ENCODE results near the gene LBR.
A peak's percentile ranks its signal among the peaks of the same experiment; 100 is the strongest.

The LBR gene

DNA sequence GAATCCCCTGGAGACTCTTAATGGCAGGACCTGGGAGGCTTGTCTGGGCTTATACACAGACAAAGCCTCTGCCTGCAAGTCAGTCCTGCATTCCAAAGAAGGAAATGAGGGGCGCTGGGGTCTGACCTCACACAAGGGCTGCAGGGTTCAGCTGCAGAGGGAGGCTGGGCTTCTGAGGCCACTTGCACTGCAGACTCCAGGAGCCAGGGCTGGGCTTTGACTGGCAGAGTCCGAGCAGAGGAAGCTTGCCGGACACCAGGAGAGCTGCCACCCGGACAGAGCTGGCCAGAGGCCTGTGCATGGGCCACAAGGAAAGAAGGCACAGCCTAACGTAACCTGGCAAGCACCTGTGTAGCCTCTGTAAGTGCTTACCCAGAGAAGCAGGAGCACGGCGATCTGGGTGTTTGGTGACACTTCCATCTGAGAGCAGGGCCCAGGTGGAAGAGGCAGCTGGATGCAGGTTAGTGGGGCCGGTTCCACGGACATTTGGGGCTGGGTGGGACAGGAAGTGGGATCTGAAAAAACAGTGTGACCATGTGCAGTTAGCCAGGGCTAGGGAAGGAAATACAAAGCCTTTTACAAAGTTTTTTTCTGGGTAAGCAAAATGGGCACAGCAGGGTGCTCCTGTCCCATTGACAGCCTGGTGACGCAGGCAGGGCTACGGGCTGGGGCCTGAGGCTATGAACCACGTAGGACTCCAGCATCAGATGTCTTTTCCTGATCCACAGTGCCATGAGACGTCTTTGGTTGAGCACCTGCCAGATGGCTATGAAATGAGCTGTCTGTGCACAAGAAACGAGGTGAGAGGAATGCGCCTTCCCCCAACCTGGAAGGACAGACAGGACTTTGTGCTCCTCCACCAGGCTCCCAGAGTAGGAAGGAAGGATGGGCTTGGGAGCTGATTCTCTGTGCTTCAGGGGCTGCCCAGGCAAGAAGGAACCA, 37.3 kb upstream of the LBR start (continued):
- no peak for TF ChIP-seq ZNF423 (tag by site-specific recombination; IDR thresholded peaks at IDR 0.05)
- TF ChIP-seq WT1 (tag by site-specific recombination; IDR thresholded peaks at IDR 0.05) = 0 out of 2 replicates have a peak, but pooled peaks have one; percentile 17
- TF ChIP-seq KLF1 (tag by site-specific recombination; IDR thresholded peaks at IDR 0.05) = no peak
- 0 out of 2 replicates have a peak, but pooled peaks have one; percentile 60 for TF ChIP-seq HOXC10 (CRISPR knock-in tag; IDR thresholded peaks at IDR 0.05)
- TF ChIP-seq ZNF777 (tag by site-specific recombination; IDR thresholded peaks at IDR 0.05; ENCODE audit: borderline replicate concordance) = no peak
- TF ChIP-seq ZNF843 (tag by site-specific recombination; IDR thresholded peaks at IDR 0.05) = no peak
- TF ChIP-seq ZBTB20 (tag by site-specific recombination; IDR thresholded peaks at IDR 0.05) = 0 out of 2 replicates have a peak, but pooled peaks have one; percentile 8
- 0 out of 2 replicates have a peak, but pooled peaks have one; percentile 51 for TF ChIP-seq ZNF624 (tag by site-specific recombination; IDR thresholded peaks at IDR 0.05)
- TF ChIP-seq, protein P1, sequence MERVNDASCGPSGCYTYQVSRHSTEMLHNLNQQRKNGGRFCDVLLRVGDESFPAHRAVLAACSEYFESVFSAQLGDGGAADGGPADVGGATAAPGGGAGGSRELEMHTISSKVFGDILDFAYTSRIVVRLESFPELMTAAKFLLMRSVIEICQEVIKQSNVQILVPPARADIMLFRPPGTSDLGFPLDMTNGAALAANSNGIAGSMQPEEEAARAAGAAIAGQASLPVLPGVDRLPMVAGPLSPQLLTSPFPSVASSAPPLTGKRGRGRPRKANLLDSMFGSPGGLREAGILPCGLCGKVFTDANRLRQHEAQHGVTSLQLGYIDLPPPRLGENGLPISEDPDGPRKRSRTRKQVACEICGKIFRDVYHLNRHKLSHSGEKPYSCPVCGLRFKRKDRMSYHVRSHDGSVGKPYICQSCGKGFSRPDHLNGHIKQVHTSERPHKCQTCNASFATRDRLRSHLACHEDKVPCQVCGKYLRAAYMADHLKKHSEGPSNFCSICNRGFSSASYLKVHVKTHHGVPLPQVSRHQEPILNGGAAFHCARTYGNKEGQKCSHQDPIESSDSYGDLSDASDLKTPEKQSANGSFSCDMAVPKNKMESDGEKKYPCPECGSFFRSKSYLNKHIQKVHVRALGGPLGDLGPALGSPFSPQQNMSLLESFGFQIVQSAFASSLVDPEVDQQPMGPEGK (tag by site-specific recombination; IDR thresholded peaks at IDR 0.05) = peak; percentile 26; the same call in 1 of the 2 replicates
- no peak for TF ChIP-seq ZFP41 (tag by site-specific recombination; IDR thresholded peaks at IDR 0.05; ENCODE audit: borderline replicate concordance)
- TF ChIP-seq RBAK (tag by site-specific recombination; IDR thresholded peaks at IDR 0.05) = no peak
- no peak for TF ChIP-seq AEBP2 (tag by site-specific recombination; IDR thresholded peaks at IDR 0.05; ENCODE audit: borderline replicate concordance)
- peak; percentile 86 for TF ChIP-seq ZNF223 (tag by site-specific recombination; IDR thresholded peaks at IDR 0.05)
- TF ChIP-seq ZNF626 (tag by site-specific recombination; IDR thresholded peaks at IDR 0.05) = no peak
- no peak for TF ChIP-seq BCL11A (tag by site-specific recombination; IDR thresholded peaks at IDR 0.05; ENCODE audit: low read depth)
- 0 out of 2 replicates have a peak, but pooled peaks have one; percentile 31 for TF ChIP-seq SP7 (tag by site-specific recombination; IDR thresholded peaks at IDR 0.05)
- TF ChIP-seq ZNF211 (tag by site-specific recombination; IDR thresholded peaks at IDR 0.05; ENCODE audit: low read depth) = no peak
- no peak for TF ChIP-seq ZBTB21 (tag by site-specific recombination; IDR thresholded peaks at IDR 0.05)
- peak; percentile 92 for TF ChIP-seq GLIS1 (tag by site-specific recombination; IDR thresholded peaks at IDR 0.05)
- no peak for TF ChIP-seq ZNF610 (tag by site-specific recombination; IDR thresholded peaks at IDR 0.05; ENCODE audit: borderline replicate concordance)
- TF ChIP-seq, protein P2, sequence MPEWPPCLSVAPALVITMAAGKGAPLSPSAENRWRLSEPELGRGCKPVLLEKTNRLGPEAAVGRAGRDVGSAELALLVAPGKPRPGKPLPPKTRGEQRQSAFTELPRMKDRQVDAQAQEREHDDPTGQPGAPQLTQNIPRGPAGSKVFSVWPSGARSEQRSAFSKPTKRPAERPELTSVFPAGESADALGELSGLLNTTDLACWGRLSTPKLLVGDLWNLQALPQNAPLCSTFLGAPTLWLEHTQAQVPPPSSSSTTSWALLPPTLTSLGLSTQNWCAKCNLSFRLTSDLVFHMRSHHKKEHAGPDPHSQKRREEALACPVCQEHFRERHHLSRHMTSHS (tag by site-specific recombination; IDR thresholded peaks at IDR 0.05) = no peak
- no peak for TF ChIP-seq ZNF521 (tag by site-specific recombination; IDR thresholded peaks at IDR 0.05)
- TF ChIP-seq SP2 (tag by site-specific recombination; IDR thresholded peaks at IDR 0.05) = no peak
- TF ChIP-seq, protein P3, sequence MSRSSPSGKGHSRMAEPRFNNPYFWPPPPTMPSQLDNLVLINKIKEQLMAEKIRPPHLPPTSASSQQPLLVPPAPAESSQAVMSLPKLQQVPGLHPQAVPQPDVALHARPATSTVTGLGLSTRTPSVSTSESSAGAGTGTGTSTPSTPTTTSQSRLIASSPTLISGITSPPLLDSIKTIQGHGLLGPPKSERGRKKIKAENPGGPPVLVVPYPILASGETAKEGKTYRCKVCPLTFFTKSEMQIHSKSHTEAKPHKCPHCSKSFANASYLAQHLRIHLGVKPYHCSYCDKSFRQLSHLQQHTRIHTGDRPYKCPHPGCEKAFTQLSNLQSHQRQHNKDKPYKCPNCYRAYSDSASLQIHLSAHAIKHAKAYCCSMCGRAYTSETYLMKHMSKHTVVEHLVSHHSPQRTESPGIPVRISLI (tag by site-specific recombination; IDR thresholded peaks at IDR 0.05) = no peak; the same call in 1 of the 2 replicates
- 0 out of 2 replicates have a peak, but pooled peaks have one; percentile 14 for TF ChIP-seq ZBTB17 (tag by site-specific recombination; IDR thresholded peaks at IDR 0.05)
- TF ChIP-seq KLF8 (tag by site-specific recombination; IDR thresholded peaks at IDR 0.05) = no peak
- peak; percentile 83 for TF ChIP-seq ZBTB8A (tag by site-specific recombination; IDR thresholded peaks at IDR 0.05)
- no peak for TF ChIP-seq KLF16 (tag by site-specific recombination; IDR thresholded peaks at IDR 0.05)
- no peak for TF ChIP-seq ZNF394 (tag by site-specific recombination; IDR thresholded peaks at IDR 0.05; ENCODE audit: borderline replicate concordance)
- peak; percentile 21; the same call in 1 of the 2 replicates for TF ChIP-seq PBX3 (CRISPR knock-in tag; IDR thresholded peaks at IDR 0.05)
- peak; percentile 74 for TF ChIP-seq ZIC2 (tag by site-specific recombination; IDR thresholded peaks at IDR 0.05)

All from HEK293 (cell line).